ENCODE measurements around the gene GET4.

GRCh38 chr7:832968-833424, 43.4 kb upstream of the GET4 start:
- TF ChIP-seq CTCF (IDR thresholded peaks at IDR 0.05; ENCODE audit: low read length) (no peak), EZH2 (IDR thresholded peaks at IDR 0.05; ENCODE audit: borderline replicate concordance, low read length) (no peak)

Data from OCI-LY1 (cell line).